Thyroid gland (tissue), 4 donors: ENCODE results near the gene HS6ST3. TPM values are rescaled to one million over a fixed set of nuclear protein-coding genes. Genes with fewer than 3 reads are reported as not detected.
"Not testable (repeated sequence)": the region's sequence is repeated elsewhere in the genome, so short reads cannot be mapped to it uniquely, and the experiment has no call there.

Experiments
- DNase-seq, 2 donors: peaks; one replicate each; pipeline ENCODE4 v3.0.0-alpha.2; 2019
- H3K27ac ChIP-seq, 3 donors: fragments of 200-600 bp; sonication (generic); 1 replicate in 2 of 3; 2 replicates in 1 of 3; pipeline ENCODE4 v1.5.1; 2016 to 2019; ENCODE audit warnings: mild to moderate bottlenecking in 1 of 3, moderate library complexity in 1 of 3
- H3K27me3 ChIP-seq: fragments of 200-600 bp; sonication (generic); one replicate; pipeline ENCODE4 v1.5.1; 2019
- H3K36me3 ChIP-seq, 2 donors: fragments of 200-600 bp; sonication (generic); one replicate each; pipeline ENCODE4 v1.5.1; 2016 to 2019
- H3K4me1 ChIP-seq, 2 donors: fragments of 200-600 bp; sonication (generic); one replicate each; pipeline ENCODE4 v1.5.1; 2017 to 2019
- H3K4me3 ChIP-seq, 3 donors: fragments of 200-600 bp; sonication (generic); replicated peaks in 1 of 3; 1 replicate in 2 of 3; 2 replicates in 1 of 3; pipeline ENCODE4 v1.5.1; 2016; ENCODE audit warnings: mild to moderate bottlenecking in 1 of 3
- H3K9me3 ChIP-seq: fragments of 200-600 bp; sonication (generic); one replicate; pipeline ENCODE4 v1.5.1; 2017
- POLR2A ChIP-seq, 2 donors: fragments of 450-650 bp; IDR thresholded peaks; one replicate each; pipeline ENCODE4 v1.6.1; 2017; ENCODE audit warnings: antibody characterized with exemption in 2 of 2, mild to moderate bottlenecking in 2 of 2, moderate library complexity in 1 of 2
- WGBS, 2 donors: methylation state at CpG; one replicate each; pipeline ENCODE4 v1.1.5; 2017; 5-methylcytosine and 5-hydroxymethylcytosine counted together
- intact Hi-C: fragments of 100-400 bp; cut with DNase I; formaldehyde crosslinking; loops from one replicate; pipeline ENCODE4 v1.15.1; 2023
- total RNA-seq, 4 donors: library from RNA; depleted of rRNA; stranded (reverse); fragments of >200 nt; gene quantifications; one replicate each; pipeline ENCODE4 v1.2.3, GENCODE V29; 2016
- TF ChIP-seq, protein P1 (sequence below), 6 experiments: fragments of 200-600 bp in 3 of 6; fragments of 450-650 bp in 3 of 6; sonication (generic) in 3 of 6; IDR thresholded peaks; one replicate each; pipeline ENCODE4 v1.5.1; 2016 to 2019; ENCODE audit warnings: antibody characterized with exemption in 6 of 6, mild to moderate bottlenecking in 2 of 6, inconsistent platforms in 1 of 6, moderate library complexity in 1 of 6

HS6ST3 gene
- total RNA-seq, 4 donors from 2014 or later: 2.0 to 5.8 (median 5.0) TPM

DNA sequence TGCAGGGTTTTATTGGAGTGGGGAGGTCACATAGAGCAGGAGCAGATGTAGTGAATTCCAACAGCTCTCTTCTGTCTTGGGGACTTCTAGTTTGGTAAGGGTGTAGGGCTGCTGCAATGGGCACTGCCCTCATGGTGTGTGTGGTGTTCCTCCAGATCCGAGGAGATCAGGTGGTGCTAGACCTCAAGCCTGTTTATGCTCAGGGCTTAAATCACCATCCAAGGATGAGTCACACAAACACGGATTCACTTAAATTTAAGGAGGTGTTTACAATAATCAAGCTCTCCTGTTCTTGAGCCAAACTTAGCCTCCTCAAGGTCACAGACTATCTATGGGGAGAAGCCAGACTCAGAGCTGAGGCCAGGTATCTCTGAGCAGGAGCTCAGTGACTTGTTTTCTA is 23.0 kb downstream of the HS6ST3 start:
- Histone ChIP-seq H3K27ac (no peak overlapping the region), H3K27me3 (no peaks in the 10 kb centered on the region), H3K4me1 (no peaks in the 10 kb centered on the region), H3K4me3 (no peak overlapping the region), H3K36me3 (no peaks in the 10 kb centered on the region), H3K9me3 (no peaks in the 10 kb centered on the region)
- no peak for DNase-seq
- intact Hi-C loops: no loop called here
- WGBS, 2 donors: 80 to 88% methylated on average over 2 of the region's 2 CpGs
- no peak for TF ChIP-seq POLR2A (IDR thresholded peaks at IDR 0.05)
- TF ChIP-seq, protein P1, sequence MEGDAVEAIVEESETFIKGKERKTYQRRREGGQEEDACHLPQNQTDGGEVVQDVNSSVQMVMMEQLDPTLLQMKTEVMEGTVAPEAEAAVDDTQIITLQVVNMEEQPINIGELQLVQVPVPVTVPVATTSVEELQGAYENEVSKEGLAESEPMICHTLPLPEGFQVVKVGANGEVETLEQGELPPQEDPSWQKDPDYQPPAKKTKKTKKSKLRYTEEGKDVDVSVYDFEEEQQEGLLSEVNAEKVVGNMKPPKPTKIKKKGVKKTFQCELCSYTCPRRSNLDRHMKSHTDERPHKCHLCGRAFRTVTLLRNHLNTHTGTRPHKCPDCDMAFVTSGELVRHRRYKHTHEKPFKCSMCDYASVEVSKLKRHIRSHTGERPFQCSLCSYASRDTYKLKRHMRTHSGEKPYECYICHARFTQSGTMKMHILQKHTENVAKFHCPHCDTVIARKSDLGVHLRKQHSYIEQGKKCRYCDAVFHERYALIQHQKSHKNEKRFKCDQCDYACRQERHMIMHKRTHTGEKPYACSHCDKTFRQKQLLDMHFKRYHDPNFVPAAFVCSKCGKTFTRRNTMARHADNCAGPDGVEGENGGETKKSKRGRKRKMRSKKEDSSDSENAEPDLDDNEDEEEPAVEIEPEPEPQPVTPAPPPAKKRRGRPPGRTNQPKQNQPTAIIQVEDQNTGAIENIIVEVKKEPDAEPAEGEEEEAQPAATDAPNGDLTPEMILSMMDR (IDR thresholded peaks at IDR 0.05): no peak

- DNase-seq, H3K27me3 ChIP-seq, H3K9me3 ChIP-seq, H3K4me1 ChIP-seq, H3K27ac ChIP-seq, H3K36me3 ChIP-seq, H3K4me3 ChIP-seq, intact Hi-C loops: not testable (repeated sequence)
- 90 to 97% methylated on average over 2 of the region's 2 CpGs for WGBS, 2 donors
These were observed 25.5 kb downstream of the HS6ST3 start for GRCh38 chr13:96115368-96115767.

DNA sequence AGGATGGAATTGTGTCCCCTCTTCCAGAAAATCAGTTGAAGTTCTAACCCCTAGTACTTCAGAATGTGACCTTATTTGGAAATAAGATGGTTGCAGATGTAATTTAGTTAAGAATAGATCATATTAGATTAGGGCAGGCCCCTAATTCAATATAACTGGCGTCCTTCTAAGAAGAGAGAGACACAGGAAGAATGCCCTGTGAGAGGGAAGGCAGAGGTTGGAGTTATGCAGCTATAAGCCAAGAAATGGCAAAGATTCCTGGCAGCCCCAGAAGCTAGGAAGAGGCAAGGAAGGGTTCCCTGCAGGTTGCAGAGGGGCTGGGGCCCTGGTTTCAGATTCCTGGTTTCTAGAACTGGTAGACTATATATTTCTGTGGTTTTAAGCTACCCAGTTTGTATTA is 30.0 kb downstream of the HS6ST3 start:
- no peaks in the 10 kb centered on the region for H3K9me3 ChIP-seq
- DNase-seq: no peak
- 78 to 81% methylated on average over 1 of the region's 1 CpG for WGBS, 2 donors
- TF ChIP-seq, protein P1 (IDR thresholded peaks at IDR 0.05): no peak
- no peak for TF ChIP-seq POLR2A (IDR thresholded peaks at IDR 0.05)
- H3K27ac ChIP-seq: no peak overlapping the region
- intact Hi-C loops: no loop called here
- H3K27me3 ChIP-seq: no peaks in the 10 kb centered on the region
- no peaks in the 10 kb centered on the region for H3K36me3 ChIP-seq
- no peaks in the 10 kb centered on the region for H3K4me1 ChIP-seq
- H3K4me3 ChIP-seq: no peak overlapping the region

- 32 to 35% methylated on average over 3 of the region's 3 CpGs for WGBS, 2 donors
- Histone ChIP-seq H3K27me3 (no peaks in the 10 kb centered on the region), H3K36me3 (no peaks in the 10 kb centered on the region), H3K4me3 (no peak overlapping the region), H3K27ac (no peak overlapping the region), H3K4me1 (no peaks in the 10 kb centered on the region), H3K9me3 (no peaks in the 10 kb centered on the region)
- no peak for DNase-seq
- intact Hi-C loops: no loop called here
- TF ChIP-seq, protein P1 (IDR thresholded peaks at IDR 0.05): no peak
- no peak for TF ChIP-seq POLR2A (IDR thresholded peaks at IDR 0.05)
These were observed 41.0 kb downstream of the HS6ST3 start for GRCh38 chr13:96130818-96131340.

- WGBS, 2 donors: 62 to 65% methylated on average over 3 of the region's 3 CpGs
These were observed 51.1 kb downstream of the HS6ST3 start for GRCh38 chr13:96141032-96141431.

More at GRCh38 chr13:96141032-96141431, 51.1 kb downstream of the HS6ST3 start:
- H3K36me3 ChIP-seq: no peaks in the 10 kb centered on the region
- TF ChIP-seq, protein P1 (IDR thresholded peaks at IDR 0.05): no peak
- no peak for TF ChIP-seq POLR2A (IDR thresholded peaks at IDR 0.05)
- no peaks in the 10 kb centered on the region for H3K4me1 ChIP-seq
- DNase-seq: no peak
- H3K27me3 ChIP-seq: no peaks in the 10 kb centered on the region
- intact Hi-C loops: no loop called here
- no peak overlapping the region for H3K4me3 ChIP-seq
- H3K27ac ChIP-seq: no peak overlapping the region
- no peaks in the 10 kb centered on the region for H3K9me3 ChIP-seq
